Mucosa of descending colon (tissue), 3 donors: ENCODE data around the gene DESI1. TPM values are rescaled to one million over a fixed set of nuclear protein-coding genes. Genes with fewer than 3 reads are reported as not detected.
"Not testable (repeated sequence)": the region's sequence is repeated elsewhere in the genome, so short reads cannot be mapped to it uniquely, and the experiment has no call there.

ENCODE experiments used
- ATAC-seq: fragments of 200-7000 bp; cut with Tn5 transposase; one replicate; pipeline ENCODE4 v1.9.1; 2020; ENCODE audit warnings: mild to moderate bottlenecking, moderate library complexity
- DNase-seq, 3 donors: peaks; one replicate each; pipeline ENCODE4 v3.0.0-alpha.2; 2020
- H3K36me3 ChIP-seq: fragments of 200-600 bp; one replicate; pipeline ENCODE4 v1.8.0; 2021; ENCODE audit warnings: low read depth, mild to moderate bottlenecking
- H3K4me1 ChIP-seq: fragments of 200-600 bp; one replicate; pipeline ENCODE4 v1.8.0; 2021; ENCODE audit warnings: low read depth, mild to moderate bottlenecking
- H3K4me3 ChIP-seq: fragments of 200-600 bp; one replicate; pipeline ENCODE4 v1.8.0; 2021; ENCODE audit warnings: mild to moderate bottlenecking
- H3K9me3 ChIP-seq: fragments of 200-600 bp; one replicate; pipeline ENCODE4 v1.8.0; 2021; ENCODE audit warnings: mild to moderate bottlenecking
- intact Hi-C, 2 donors: fragments of 100-400 bp; cut with DNase I in 1 of 2; cut with micrococcal nuclease in 1 of 2; formaldehyde crosslinking; loops; one replicate each; pipeline versions ENCODE4 v1.11.0 to v1.11.1; 2022; cut with DNase I, micrococcal nuclease
- total RNA-seq, 3 donors: library from RNA; stranded (reverse); fragmentation: NEBNext Ultra II Directional in 2 of 3; extraction: Animal tissue kit (Norgen Biotek cat#: 25700) in 2 of 3; gene quantifications; one replicate each; pipeline versions ENCODE4 v1.2.1 to v1.2.4, GENCODE V29; 2021 to 2023
- TF ChIP-seq, protein P1 (sequence below): fragments of 200-600 bp; IDR thresholded peaks from one replicate; pipeline ENCODE4 v1.8.0; 2022; ENCODE audit warnings: antibody characterized with exemption, mild to moderate bottlenecking
- donor health status: DM: no; HTN: no; CAD: no; lungs with moderate emphysema.
- donor health status: DM: no; HTN: no; CAD: no.
- donor health status: DM: no; HTN: yes; CAD: no.

Gene DESI1
- total RNA-seq, 3 donors from 2014 or later = 23.4 to 28.7 (median 26.3) TPM

- Histone ChIP-seq H3K36me3 (no peaks in the 10 kb centered on the region), H3K4me1 (no peaks in the 10 kb centered on the region), H3K4me3 (no peak overlapping the region), H3K9me3 (no peaks in the 10 kb centered on the region)
- TF ChIP-seq, protein P1, sequence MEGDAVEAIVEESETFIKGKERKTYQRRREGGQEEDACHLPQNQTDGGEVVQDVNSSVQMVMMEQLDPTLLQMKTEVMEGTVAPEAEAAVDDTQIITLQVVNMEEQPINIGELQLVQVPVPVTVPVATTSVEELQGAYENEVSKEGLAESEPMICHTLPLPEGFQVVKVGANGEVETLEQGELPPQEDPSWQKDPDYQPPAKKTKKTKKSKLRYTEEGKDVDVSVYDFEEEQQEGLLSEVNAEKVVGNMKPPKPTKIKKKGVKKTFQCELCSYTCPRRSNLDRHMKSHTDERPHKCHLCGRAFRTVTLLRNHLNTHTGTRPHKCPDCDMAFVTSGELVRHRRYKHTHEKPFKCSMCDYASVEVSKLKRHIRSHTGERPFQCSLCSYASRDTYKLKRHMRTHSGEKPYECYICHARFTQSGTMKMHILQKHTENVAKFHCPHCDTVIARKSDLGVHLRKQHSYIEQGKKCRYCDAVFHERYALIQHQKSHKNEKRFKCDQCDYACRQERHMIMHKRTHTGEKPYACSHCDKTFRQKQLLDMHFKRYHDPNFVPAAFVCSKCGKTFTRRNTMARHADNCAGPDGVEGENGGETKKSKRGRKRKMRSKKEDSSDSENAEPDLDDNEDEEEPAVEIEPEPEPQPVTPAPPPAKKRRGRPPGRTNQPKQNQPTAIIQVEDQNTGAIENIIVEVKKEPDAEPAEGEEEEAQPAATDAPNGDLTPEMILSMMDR = no peak
- intact Hi-C loops = no loop called here
- DNase-seq (peak in 1 of 3 donors; percentile 19), ATAC-seq (no peak)
Observed at GRCh38 chr22:41561788-41562187, 59.1 kb downstream of the DESI1 start.

GRCh38 chr22:41561335-41561734, 59.5 kb downstream of the DESI1 start:
- H3K4me1 ChIP-seq = no peaks in the 10 kb centered on the region
- DNase-seq = no peak

DNA sequence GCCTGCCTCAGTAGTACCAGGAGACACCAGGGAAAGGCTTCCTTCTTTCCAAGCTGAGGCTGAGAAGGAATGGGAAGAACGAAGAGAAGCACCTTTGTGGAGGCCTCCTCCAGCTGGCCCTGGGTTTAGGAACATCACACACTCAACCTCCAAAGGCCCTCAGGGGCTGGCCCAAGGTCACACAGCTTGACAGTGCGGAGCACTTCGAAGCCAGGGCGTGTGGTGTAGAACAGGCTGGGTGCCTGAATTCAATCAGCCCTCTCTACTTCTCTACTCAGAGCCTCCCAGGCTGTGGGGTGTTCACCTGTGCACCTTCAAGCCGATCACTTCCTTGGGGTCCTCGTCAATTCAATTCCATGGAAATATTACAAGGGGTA, 60.8 kb downstream of the DESI1 start:
- Histone ChIP-seq H3K9me3 (no peaks in the 10 kb centered on the region), H3K4me1 (no peaks in the 10 kb centered on the region)

More at GRCh38 chr22:41561335-41561734, 59.5 kb downstream of the DESI1 start:
- Histone ChIP-seq H3K4me3 (no peak overlapping the region), H3K36me3 (no peaks in the 10 kb centered on the region), H3K9me3 (no peaks in the 10 kb centered on the region)
- no peak for ATAC-seq
- TF ChIP-seq, protein P1 = no peak
- intact Hi-C loops = no loop called here

DNA sequence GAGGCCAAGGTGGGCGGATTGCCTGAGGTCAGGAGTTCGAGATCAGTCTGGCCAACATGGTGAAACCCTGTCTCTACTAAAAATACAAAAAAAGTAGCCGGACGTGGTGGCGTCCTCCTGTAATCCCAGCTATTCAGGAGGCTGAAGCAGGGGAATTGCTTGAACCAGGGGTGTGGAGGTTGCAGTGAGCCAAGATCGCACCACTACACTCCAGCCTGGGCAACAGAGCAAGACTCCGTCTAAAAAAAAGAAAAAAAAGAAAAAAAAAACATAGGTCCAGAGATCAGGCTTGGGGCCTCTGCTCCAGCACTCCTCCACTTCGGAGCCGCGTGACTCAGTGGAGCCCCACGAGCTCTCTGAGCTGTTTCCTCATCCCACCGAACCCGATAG, 62.6 kb downstream of the DESI1 start:
- H3K4me3 ChIP-seq, H3K36me3 ChIP-seq, H3K4me1 ChIP-seq, ATAC-seq, H3K9me3 ChIP-seq, intact Hi-C loops: not testable (repeated sequence)
- DNase-seq = peak in 1 of 3 donors; percentile 11

More for the DNA sequence above, 60.8 kb downstream of the DESI1 start:
- TF ChIP-seq, protein P1 = no peak
- H3K36me3 ChIP-seq = no peaks in the 10 kb centered on the region
- intact Hi-C loops = no loop called here
- DNase-seq = no peak
- no peak overlapping the region for H3K4me3 ChIP-seq
- no peak for ATAC-seq

- Histone ChIP-seq H3K4me1 (no peaks in the 10 kb centered on the region), H3K9me3 (no peaks in the 10 kb centered on the region), H3K36me3 (no peaks in the 10 kb centered on the region), H3K4me3 (no peak overlapping the region)
- ATAC-seq (peak; percentile 64), DNase-seq (peak; percentile 49 to 69 (median 52))
- intact Hi-C loops = no loop called here
- TF ChIP-seq, protein P1 = no peak
Observed at GRCh38 chr22:41557401-41558240, 63.2 kb downstream of the DESI1 start.

DNA sequence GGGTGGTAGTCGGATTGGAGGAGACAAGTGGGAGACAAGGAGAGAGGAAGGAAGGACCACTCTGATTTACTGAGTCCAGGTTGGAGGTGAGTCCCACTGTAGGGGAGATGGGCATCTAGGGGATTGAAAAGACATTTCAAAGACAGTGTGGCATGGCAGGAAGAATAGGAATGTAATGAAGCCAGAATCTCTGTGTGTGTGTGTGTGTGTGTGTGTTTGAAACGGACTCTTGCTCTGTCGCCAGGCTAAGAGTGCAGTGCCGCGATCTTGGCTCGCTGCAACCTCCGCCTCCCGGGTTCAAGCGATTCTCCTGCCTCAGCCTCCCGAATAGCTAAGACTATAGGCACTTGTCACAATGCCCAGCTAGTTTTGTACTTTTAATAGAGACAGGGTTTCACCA, 64.3 kb downstream of the DESI1 start:
- Histone ChIP-seq H3K36me3 (no peaks in the 10 kb centered on the region), H3K4me3 (no peak overlapping the region), H3K4me1 (no peaks in the 10 kb centered on the region), H3K9me3 (no peaks in the 10 kb centered on the region)
- TF ChIP-seq, protein P1 = no peak
- ATAC-seq (no peak), DNase-seq (no peak)
- intact Hi-C loops = no loop called here
